IMR-90 (cell line): ENCODE measurements around the gene CHI3L1. TPM values are rescaled to one million over a fixed set of nuclear protein-coding genes. Genes with fewer than 3 reads are reported as not detected.

Experiments used
- ATAC-seq: fragments of 200-7000 bp; cut with Tn5 transposase; 2 replicates; pipeline ENCODE4 v1.9.1; 2020; ENCODE audit warnings: low read depth, mild to moderate bottlenecking, moderate library complexity
- BruUV-seq: library from RNA; stranded (reverse); fragments of 400-500 nt; replicated peaks from 2 replicates; lab custom pipeline; 2021; lab: Mats Ljungman, UMichigan
- CTCF ChIA-PET: fragments of 300-600 bp; formaldehyde crosslinking; extraction: SDS; loops from one replicate; lab custom pipeline; 2021; ENCODE audit warnings: antibody characterized with exemption; lab: Yijun Ruan, JAX
- POLR2A ChIA-PET: fragments of 300-600 bp; sonication (Branson Sonifier 250); formaldehyde crosslinking; loops from one replicate; lab custom pipeline; 2022; ENCODE audit warnings: antibody characterized with exemption; ENCODE audit not compliant: unreplicated experiment; lab: Charles Lee
- DNase-seq: peaks from one replicate; pipeline ENCODE4 v3.0.0; 2013
- H2AFZ ChIP-seq: replicated peaks from 2 replicates; pipeline ENCODE3; 2013; ENCODE audit warnings: low read length, mild to moderate bottlenecking; ENCODE audit not compliant: poor library complexity
- H2AK5ac ChIP-seq: 2 replicates; pipeline ENCODE4 v1.6.1; 2013; ENCODE audit warnings: low read depth, low read length, inconsistent platforms
- H2AK9ac ChIP-seq: replicated peaks from 2 replicates; pipeline ENCODE3; 2013; ENCODE audit warnings: mild to moderate bottlenecking, low read depth, low read length, moderate library complexity; ENCODE audit not compliant: poor library complexity
- H2BK120ac ChIP-seq: 2 replicates; pipeline ENCODE4 v1.6.1; 2013; ENCODE audit warnings: low read depth, low read length, inconsistent platforms
- H2BK15ac ChIP-seq: 3 replicates; pipeline ENCODE4 v1.6.1; 2013; ENCODE audit warnings: low read depth, low read length, inconsistent platforms
- H2BK20ac ChIP-seq: 2 replicates; pipeline ENCODE4 v1.6.1; 2013; ENCODE audit warnings: low read depth, mild to moderate bottlenecking, inconsistent platforms, low read length, moderate library complexity
- H2BK5ac ChIP-seq: 2 replicates; pipeline ENCODE4 v1.6.1; 2013; ENCODE audit warnings: mild to moderate bottlenecking, low read depth, low read length, inconsistent platforms; ENCODE audit not compliant: poor library complexity, severe bottlenecking
- H3K14ac ChIP-seq: replicated peaks from 2 replicates; pipeline ENCODE4 v1.6.1; 2013; ENCODE audit warnings: low read depth, low read length, inconsistent platforms
- H3K18ac ChIP-seq: 2 replicates; pipeline ENCODE4 v1.6.1; 2013; ENCODE audit warnings: low read depth, low read length, control low read depth
- H3K23ac ChIP-seq: 2 replicates; pipeline ENCODE4 v1.6.1; 2013; ENCODE audit warnings: low read depth, low read length, inconsistent platforms
- H3K27ac ChIP-seq: 2 replicates; pipeline ENCODE4 v1.5.1; 2013; ENCODE audit warnings: mild to moderate bottlenecking, control low read depth, low read length; ENCODE audit not compliant: insufficient read depth
- H3K27me3 ChIP-seq: 2 replicates; pipeline ENCODE4 v1.6.1; 2013; ENCODE audit warnings: low read length; ENCODE audit not compliant: control insufficient read depth, insufficient read depth
- H3K36me3 ChIP-seq: 2 replicates; pipeline ENCODE4 v1.6.1; 2013; ENCODE audit warnings: low read length, mixed read lengths; ENCODE audit not compliant: control insufficient read depth, insufficient read depth
- H3K4ac ChIP-seq: 2 replicates; pipeline ENCODE4 v1.6.1; 2013; ENCODE audit warnings: low read depth, low read length, inconsistent platforms
- H3K4me1 ChIP-seq: 2 replicates; pipeline ENCODE4 v1.6.1; 2013; ENCODE audit warnings: low read length, mixed read lengths; ENCODE audit not compliant: control insufficient read depth, insufficient read depth
- H3K4me2 ChIP-seq: 2 replicates; pipeline ENCODE4 v1.6.1; 2013; ENCODE audit warnings: low read depth, mild to moderate bottlenecking, control low read depth, low read length, moderate library complexity
- H3K4me3 ChIP-seq: 2 replicates; pipeline ENCODE4 v1.5.1; 2013; ENCODE audit warnings: low read depth, mild to moderate bottlenecking, control low read depth, low read length, moderate library complexity; ENCODE audit not compliant: insufficient read depth
- H3K56ac ChIP-seq: 2 replicates; pipeline ENCODE4 v1.6.1; 2013; ENCODE audit warnings: low read length, inconsistent platforms; ENCODE audit not compliant: insufficient read depth; ENCODE audit errors: extremely low read depth
- H3K79me1 ChIP-seq, 2 experiments: 2 replicates each; pipeline ENCODE4 v1.6.1; 2013; ENCODE audit warnings: low read length in 2 of 2, inconsistent platforms in 1 of 2, low read depth in 1 of 2
- H3K9ac ChIP-seq: 2 replicates; pipeline ENCODE4 v1.6.1; 2013; ENCODE audit warnings: low read depth, low read length, control low read depth
- H3K9me1 ChIP-seq: 2 replicates; pipeline ENCODE4 v1.6.1; 2013; ENCODE audit warnings: low read length, inconsistent platforms; ENCODE audit not compliant: insufficient read depth
- H3K9me3 ChIP-seq: 2 replicates; pipeline ENCODE4 v1.6.1; 2013; ENCODE audit warnings: low read length; ENCODE audit not compliant: control insufficient read depth, insufficient read depth
- H4K20me1 ChIP-seq: 2 replicates; pipeline ENCODE4 v1.6.1; 2013; ENCODE audit warnings: low read length, inconsistent platforms; ENCODE audit not compliant: insufficient read depth
- H4K5ac ChIP-seq: 2 replicates; pipeline ENCODE4 v1.6.1; 2013; ENCODE audit warnings: mild to moderate bottlenecking, low read depth, low read length, control low read depth
- H4K8ac ChIP-seq, 2 experiments: 2 replicates each; pipeline ENCODE4 v1.6.1; 2013; ENCODE audit warnings: low read depth in 2 of 2, low read length in 2 of 2, control low read depth in 1 of 2, inconsistent platforms in 1 of 2
- H4K91ac ChIP-seq: 2 replicates; pipeline ENCODE4 v1.6.1; 2013; ENCODE audit warnings: low read depth, low read length, inconsistent platforms; ENCODE audit not compliant: insufficient read depth
- CHD1 ChIP-seq: IDR thresholded peaks from 2 replicates; pipeline ENCODE4 v1.6.1; 2012; ENCODE audit warnings: low read depth, low read length, improper control_type of control experiment
- FOS ChIP-seq: fragments of 150-350 bp; IDR thresholded peaks from 2 replicates; pipeline ENCODE4 v1.6.1; 2016; ENCODE audit warnings: low read depth, low read length
- MAFK ChIP-seq: IDR thresholded peaks from 2 replicates; pipeline ENCODE4 v1.6.1; 2012; ENCODE audit warnings: low read depth, low read length, improper control_type of control experiment
- MAZ ChIP-seq: IDR thresholded peaks from 2 replicates; pipeline ENCODE4 v1.6.1; 2012; ENCODE audit warnings: low read depth, mild to moderate bottlenecking, low read length, improper control_type of control experiment, moderate library complexity, borderline replicate concordance
- NFE2L2 ChIP-seq: fragments of 150-350 bp; IDR thresholded peaks from 2 replicates; pipeline ENCODE4 v1.6.1; 2016; ENCODE audit warnings: low read depth, mild to moderate bottlenecking, low read length
- WGBS, 2 experiments: methylation state at CpG; one replicate each; pipeline versions ENCODE4 v1.1.5 to v1.1.7; 2013; ENCODE audit warnings: missing lambda C conversion rate in 2 of 2; ENCODE audit not compliant: insufficient read length in 1 of 2; ENCODE audit errors: extremely low coverage in 2 of 2; 5-methylcytosine and 5-hydroxymethylcytosine counted together
- dilution Hi-C: fragments of 300-500 bp; cut with HindIII; formaldehyde crosslinking; loops from one replicate; pipeline ENCODE4 v1.14.3; 2018; ENCODE audit warnings: low sequenced_read_pairs; ENCODE audit not compliant: unreplicated experiment
- in situ Hi-C: fragments of 300-500 bp; cut with MboI; formaldehyde crosslinking; loops from 3 replicates; pipeline ENCODE4 v1.14.3; 2019; ENCODE audit warnings: low sequenced_read_pairs, inconsistent platforms, mixed read lengths
- intact Hi-C: fragments of 100-400 bp; cut with micrococcal nuclease; formaldehyde crosslinking; loops from 2 replicates; pipeline ENCODE4 v1.10.0; 2022
- polyA plus RNA-seq, 3 experiments: library from polyadenylated mRNA; depleted of rRNA; stranded (reverse); fragments of >200 nt; gene quantifications; 2 replicates each; pipeline ENCODE4 v1.2.3, GENCODE V29; 2012; ENCODE audit warnings: low replicate concordance in 1 of 3
- total RNA-seq: library from RNA; depleted of rRNA; stranded (reverse); fragments of >200 nt; gene quantifications from 2 replicates; pipeline ENCODE4 v1.2.3, GENCODE V29; 2012
- TF ChIP-seq, protein P1 (sequence below): fragments of 150-350 bp; IDR thresholded peaks from 2 replicates; pipeline ENCODE4 v1.6.1; 2016; ENCODE audit warnings: low read depth, mild to moderate bottlenecking, low read length, moderate library complexity, borderline replicate concordance

The CHI3L1 gene
- total and polyA plus RNA-seq, 2 of the 4 experiments (the other 2 are of a cell fraction) = 0.17 TPM; not detected in 1

DNA sequence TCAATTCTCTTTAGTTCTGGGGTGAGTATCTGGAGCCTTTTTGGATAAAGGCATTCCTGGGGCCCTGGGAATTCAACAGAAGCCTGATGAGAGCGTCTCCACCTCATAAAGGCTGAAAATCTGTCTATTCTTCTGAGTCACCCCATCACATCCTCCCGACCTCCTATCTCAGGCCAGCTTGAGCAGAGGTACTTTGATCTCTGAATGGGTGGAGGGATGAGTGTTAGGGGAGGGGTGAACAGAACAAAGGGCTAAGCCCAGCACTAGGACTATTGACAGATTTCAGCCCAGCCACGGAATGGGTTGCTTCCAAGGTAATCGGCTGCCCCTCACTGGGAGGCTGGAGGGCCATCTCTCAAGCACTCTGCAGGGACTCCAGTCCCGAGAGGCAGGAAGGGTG lies 8.4 kb downstream of the CHI3L1 start (continued):
- no peak for TF ChIP-seq MAFK

DNA sequence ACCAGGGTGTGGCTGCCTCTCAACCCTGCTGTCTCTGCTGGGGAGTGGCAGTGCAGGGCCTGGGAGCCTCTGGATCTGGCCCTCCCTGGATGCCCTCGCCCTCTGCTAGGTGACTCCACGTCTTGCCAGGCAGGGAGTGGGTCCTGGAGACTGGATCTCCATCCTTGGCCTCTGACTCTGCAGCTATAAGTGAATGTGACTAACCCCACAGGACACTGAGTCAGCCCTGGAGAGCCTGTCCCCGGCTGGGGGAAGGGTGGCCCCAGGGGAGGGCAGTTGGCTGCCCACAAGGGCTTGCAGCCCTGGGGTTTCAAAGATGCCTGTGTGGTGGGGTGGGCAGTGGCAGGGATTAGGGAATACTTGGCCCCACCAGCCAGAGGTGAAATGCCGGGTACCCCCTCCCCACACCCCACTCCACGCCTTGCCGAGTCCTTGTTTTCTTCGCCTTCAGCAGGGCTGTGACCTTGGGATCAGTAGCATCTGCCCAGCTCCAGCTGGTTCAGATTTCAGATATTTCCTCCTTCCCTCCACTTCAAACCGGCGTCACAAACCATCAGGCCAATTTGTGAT lies 8.9 kb downstream of the CHI3L1 start:
- Histone ChIP-seq H3K18ac (peak overlapping the region; percentile 44; the same call in 1 of the 2 replicates), H3K79me1 (no peaks in the 10 kb centered on the region), H2AK5ac (peak overlapping the region; percentile 43), H3K36me3 (no peaks in the 10 kb centered on the region), H3K27me3 (no peaks in the 10 kb centered on the region; the same call in 1 of the 2 replicates), H3K4me1 (peaks cover 22% of the 10 kb centered on the region), H3K4me2 (peak overlapping the region; percentile 16; the same call in 1 of the 2 replicates), H2BK120ac (peak overlapping the region; percentile 52), H4K5ac (peak overlapping the region; percentile 24; the same call in 1 of the 2 replicates), H4K8ac (peak overlapping the region; percentile 50 to 52; a peak in 3 of 4 replicates), H3K4me3 (no peak overlapping the region), H2BK15ac (peak overlapping the region; percentile 59; the same call in 1 of the 3 replicates), H3K4ac (peak overlapping the region; percentile 65; the same call in 1 of the 2 replicates), H2BK5ac (peak overlapping the region; percentile 28), H3K56ac (no peak overlapping the region), H3K9me1 (peaks cover 15% of the 10 kb centered on the region; the same call in 1 of the 2 replicates), H3K14ac (no peak overlapping the region), H4K91ac (peak overlapping the region; percentile 15; the same call in 1 of the 2 replicates), H3K9me3 (no peaks in the 10 kb centered on the region), H2AFZ (peak overlapping the region; percentile 61), H2BK20ac (peak overlapping the region; percentile 74; the same call in 1 of the 2 replicates), H4K20me1 (no peaks in the 10 kb centered on the region), H2AK9ac (peak overlapping the region; percentile 11), H3K23ac (0 out of 2 replicates have a peak overlapping the region, but pooled peaks have one; percentile 26), H3K27ac (peak overlapping the region; percentile 24; the same call in 1 of the 2 replicates), H3K9ac (no peak overlapping the region)
- WGBS, 2 experiments = no CpG with 5 or more reads among the region's 9 CpGs
- intact Hi-C loops (no loop called here), dilution Hi-C loops (no loop called here), in situ Hi-C loops (no loop called here)
- TF ChIP-seq, protein P1, sequence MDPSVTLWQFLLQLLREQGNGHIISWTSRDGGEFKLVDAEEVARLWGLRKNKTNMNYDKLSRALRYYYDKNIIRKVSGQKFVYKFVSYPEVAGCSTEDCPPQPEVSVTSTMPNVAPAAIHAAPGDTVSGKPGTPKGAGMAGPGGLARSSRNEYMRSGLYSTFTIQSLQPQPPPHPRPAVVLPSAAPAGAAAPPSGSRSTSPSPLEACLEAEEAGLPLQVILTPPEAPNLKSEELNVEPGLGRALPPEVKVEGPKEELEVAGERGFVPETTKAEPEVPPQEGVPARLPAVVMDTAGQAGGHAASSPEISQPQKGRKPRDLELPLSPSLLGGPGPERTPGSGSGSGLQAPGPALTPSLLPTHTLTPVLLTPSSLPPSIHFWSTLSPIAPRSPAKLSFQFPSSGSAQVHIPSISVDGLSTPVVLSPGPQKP = no peak
- TF ChIP-seq FOS = peak; percentile 26; the same call in 1 of the 2 replicates
- TF ChIP-seq NFE2L2 = no peak
- 0 out of 2 replicates have a peak, but pooled peaks have one; percentile 25 for TF ChIP-seq MAZ
- no peak for TF ChIP-seq CHD1
- peak; percentile 44 for DNase-seq
- BruUV-seq = no TSS peak
- ChIA-PET CTCF (interaction anchor here (1.2 to 2.0 kb wide), 2 partner anchors 10 to 60 kb away, joined by 4 read pairs; no protein-coding TSS in a partner anchor), POLR2A (no interaction called here)
- peak; percentile 83 for ATAC-seq
